ENCODE measurements around the gene LLPH. TPM values are rescaled to one million over a fixed set of nuclear protein-coding genes. Genes with fewer than 3 reads are reported as not detected.
A peak's percentile ranks its signal among the peaks of the same experiment; 100 is the strongest.

The LLPH gene
- polyA plus RNA-seq, 1 of the 3 experiments (the other 2 are of a cell fraction): 7.4 TPM

DNA sequence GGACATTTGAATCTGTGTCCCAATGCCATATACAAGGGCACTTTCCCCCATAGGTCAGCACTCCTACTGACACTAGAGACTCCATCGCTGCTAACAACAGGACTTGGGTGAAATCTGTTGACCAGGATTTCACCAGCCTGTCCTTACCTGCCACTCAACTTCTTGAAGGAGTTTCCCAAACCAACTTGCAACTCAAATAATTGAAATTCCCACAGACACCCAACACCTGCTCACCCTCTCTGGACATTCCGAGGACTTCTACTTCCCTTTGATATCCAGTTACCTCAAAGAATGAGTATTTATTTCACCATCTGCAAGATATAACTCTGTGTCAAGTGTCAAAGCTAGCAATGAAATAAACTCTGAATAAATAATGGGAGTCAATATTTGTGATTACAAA is 44.6 kb downstream of the LLPH start:
- Histone ChIP-seq H3K79me2 (ENCODE audit: insufficient read depth) (no peaks in the 10 kb centered on the region; the same call in 1 of the 2 replicates), H3K9me2 (no peaks in the 10 kb centered on the region), H2AFZ (ENCODE audit: low read depth) (peak overlapping the region; percentile 16; the same call in 1 of the 2 replicates), H3K9me3 (0 out of 2 replicates have a peak, but pooled peaks cover 11% of the 10 kb centered on the region), H3K4me3 (ENCODE audit: low read depth in 2 of 2, low read length in 1 of 2) (no peak overlapping the region), H3K27ac (ENCODE audit: low read depth in 2 of 2, low read length in 1 of 2) (no peak overlapping the region; a peak in 1 of 4 replicates), H3K27me3 (ENCODE audit: insufficient read depth) (no peaks in the 10 kb centered on the region; the same call in 1 of the 2 replicates), H3F3A (replicated peaks; ENCODE audit: insufficient read depth) (peaks cover 6% of the 10 kb centered on the region), H3K4me1 (ENCODE audit: control insufficient read depth in 1 of 2, insufficient read depth in 2 of 2, low read depth in 1 of 2, low read length in 1 of 2) (peaks cover 0 to 19% of the 10 kb centered on the region in 2 experiments; a peak in 3 of 4 replicates), H3K9ac (no peak overlapping the region), H4K20me1 (ENCODE audit: insufficient read depth) (no peaks in the 10 kb centered on the region), H3K4me2 (no peak overlapping the region), H3K36me3 (replicated peaks in 1 of 2; ENCODE audit: control insufficient read depth in 1 of 2, insufficient read depth in 2 of 2, low read length in 1 of 2) (no peaks in the 10 kb centered on the region)
- DNase-seq: no peak
- TF ChIP-seq GABPA (IDR thresholded peaks at IDR 0.05; ENCODE audit: low read depth): no peak
- TF ChIP-seq YY1 (IDR thresholded peaks at IDR 0.05; ENCODE audit: low read depth): no peak
- no peak for TF ChIP-seq ELF1 (IDR thresholded peaks at IDR 0.05)
- TF ChIP-seq, protein P1, sequence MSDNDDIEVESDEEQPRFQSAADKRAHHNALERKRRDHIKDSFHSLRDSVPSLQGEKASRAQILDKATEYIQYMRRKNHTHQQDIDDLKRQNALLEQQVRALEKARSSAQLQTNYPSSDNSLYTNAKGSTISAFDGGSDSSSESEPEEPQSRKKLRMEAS (IDR thresholded peaks at IDR 0.05; ENCODE audit: low read depth): no peak
- TF ChIP-seq USF2 (IDR thresholded peaks at IDR 0.05; ENCODE audit: borderline replicate concordance, low read depth, low read length): no peak
- ChIA-PET POLR2A (interaction anchor here (0.5 kb wide), 1 partner anchor 500 kb away, joined by 5 read pairs; no protein-coding TSS in a partner anchor), CTCF (interaction anchor here (0.8 to 1.0 kb wide), 2 partner anchors 10 to 529 kb away, joined by 3 to 4 read pairs; no protein-coding TSS in a partner anchor)
- WGBS (ENCODE audit: low lambda C conversion rate): 42% methylated on average over 2 of the region's 2 CpGs

DNA sequence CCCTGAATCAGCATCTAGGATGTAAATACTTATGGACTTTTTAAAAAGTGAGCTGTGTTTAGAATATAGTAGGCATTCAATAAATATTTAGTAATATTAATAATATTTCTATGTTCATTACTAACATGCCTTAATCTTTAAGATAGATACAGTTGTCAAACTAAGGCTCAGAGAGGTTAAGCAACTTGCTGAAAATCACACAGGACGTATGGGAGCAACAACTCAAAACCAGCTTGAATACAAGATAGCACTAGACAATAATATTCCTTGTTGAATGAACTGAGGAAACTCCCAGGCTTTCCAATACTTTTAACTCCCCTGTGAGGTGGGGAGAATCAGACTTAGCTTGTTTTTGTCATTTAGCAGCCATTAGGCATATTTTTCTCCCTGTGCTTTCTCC is 45.3 kb downstream of the LLPH start:
- WGBS (ENCODE audit: low lambda C conversion rate): 54% methylated on average over 1 of the region's 1 CpG
- DNase-seq: no peak
- H3K9me2 ChIP-seq: no peaks in the 10 kb centered on the region
- H3K4me2 ChIP-seq: no peak overlapping the region
- H3K27me3 ChIP-seq (ENCODE audit: insufficient read depth): no peaks in the 10 kb centered on the region; the same call in 1 of the 2 replicates
- no peaks in the 10 kb centered on the region for H4K20me1 ChIP-seq (ENCODE audit: insufficient read depth)
- no peak overlapping the region for H2AFZ ChIP-seq (ENCODE audit: low read depth)
- ChIA-PET CTCF (interaction anchor here (0.8 to 1.0 kb wide), 3 partner anchors 9 to 528 kb away, joined by 3 to 4 read pairs (median 3); no protein-coding TSS in a partner anchor), POLR2A (no interaction called here)
- no peak overlapping the region for H3K9ac ChIP-seq
- H3F3A ChIP-seq (replicated peaks; ENCODE audit: insufficient read depth): peaks cover 6% of the 10 kb centered on the region
- peaks cover 0 to 19% of the 10 kb centered on the region in 2 experiments; a peak in 3 of 4 replicates for H3K4me1 ChIP-seq (ENCODE audit: control insufficient read depth in 1 of 2, insufficient read depth in 2 of 2, low read depth in 1 of 2, low read length in 1 of 2)
- 0 out of 2 replicates have a peak, but pooled peaks cover 11% of the 10 kb centered on the region for H3K9me3 ChIP-seq
- H3K4me3 ChIP-seq (ENCODE audit: low read depth in 2 of 2, low read length in 1 of 2): no peak overlapping the region
- H3K27ac ChIP-seq (ENCODE audit: low read depth in 2 of 2, low read length in 1 of 2): no peak overlapping the region
- no peaks in the 10 kb centered on the region for H3K36me3 ChIP-seq (replicated peaks in 1 of 2; ENCODE audit: control insufficient read depth in 1 of 2, insufficient read depth in 2 of 2, low read length in 1 of 2)
- no peaks in the 10 kb centered on the region; the same call in 1 of the 2 replicates for H3K79me2 ChIP-seq (ENCODE audit: insufficient read depth)
- no peak for TF ChIP-seq USF1 (IDR thresholded peaks at IDR 0.05; ENCODE audit: borderline replicate concordance, low read depth)
- no peak for TF ChIP-seq TCF12 (IDR thresholded peaks at IDR 0.05)
- no peak for TF ChIP-seq SIN3A (IDR thresholded peaks at IDR 0.05; ENCODE audit: borderline replicate concordance, low read depth, low read length)
- no peak for TF ChIP-seq FOXM1 (IDR thresholded peaks at IDR 0.05; ENCODE audit: low read depth)
- TF ChIP-seq NRF1 (IDR thresholded peaks at IDR 0.05; ENCODE audit: low read depth, low read length): no peak
- no peak for TF ChIP-seq NFIC (IDR thresholded peaks at IDR 0.05; ENCODE audit: borderline replicate concordance)

Data from SK-N-SH (cell line).